Pons (tissue), 1 donor: Measurements from ENCODE around the gene RAB3GAP2.
"Not testable (repeated sequence)": the region's sequence is repeated elsewhere in the genome, so short reads cannot be mapped to it uniquely, and the experiment has no call there.

Source experiments
- DNase-seq: peaks from one replicate; pipeline ENCODE4 v3.0.0-alpha.2; 2016; ENCODE audit warnings: low spot score

The RAB3GAP2 gene

DNA sequence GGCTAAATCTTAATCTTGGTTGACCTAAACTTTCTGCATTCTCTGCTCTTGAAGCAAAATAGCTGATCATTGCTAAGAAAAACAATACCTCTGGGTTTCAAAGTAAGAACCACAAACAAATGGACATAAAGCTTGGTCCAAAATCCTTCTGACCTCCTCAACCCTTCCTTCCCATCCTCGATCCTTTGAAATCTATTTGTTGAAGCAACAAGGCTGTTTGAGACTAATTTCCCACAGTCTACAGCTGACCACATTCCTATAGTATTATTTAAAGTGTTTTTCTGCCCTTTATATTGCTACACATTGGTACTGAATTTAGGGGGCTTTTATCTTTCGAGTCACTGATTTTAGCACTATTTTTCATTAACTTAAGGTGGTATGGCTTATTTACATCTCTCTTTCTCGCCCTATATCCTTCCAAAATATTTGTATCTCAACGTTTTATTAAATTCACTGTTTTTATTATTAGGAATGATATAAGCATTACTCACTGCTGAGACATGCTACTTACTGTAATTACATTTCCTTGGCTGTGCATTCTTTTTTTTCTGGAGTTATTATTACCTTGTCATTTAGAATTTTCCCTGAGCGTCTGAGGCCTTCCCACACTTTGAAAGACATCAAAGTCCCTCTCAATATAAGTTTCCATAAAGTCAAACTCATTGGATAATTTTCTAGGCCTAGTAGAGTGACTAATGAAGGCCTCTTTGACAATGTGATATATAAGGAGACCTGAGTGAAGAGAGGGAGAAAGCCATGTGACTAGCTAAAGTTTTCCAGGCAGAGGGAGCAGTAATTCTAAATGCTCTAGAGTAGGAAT, 73.9 kb downstream of the RAB3GAP2 start:
- no peak for DNase-seq

DNA sequence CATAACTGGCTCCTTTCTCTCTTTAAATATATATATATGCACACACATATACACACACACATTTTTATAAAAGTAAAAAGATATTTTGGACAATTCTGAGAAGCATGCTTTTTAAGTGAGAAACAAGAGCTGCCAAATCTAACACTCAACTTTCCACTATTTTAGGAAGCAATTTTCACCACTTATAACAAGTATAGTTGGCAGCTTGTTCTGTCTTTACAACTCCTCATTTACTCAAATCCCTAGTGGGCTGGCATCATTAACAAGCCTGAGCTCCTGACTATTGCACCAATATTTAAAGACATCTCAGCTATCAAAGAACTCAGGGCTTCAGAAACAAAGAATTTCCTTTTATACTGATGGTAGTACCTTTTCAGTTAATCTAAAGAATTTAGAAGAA, 76.6 kb downstream of the RAB3GAP2 start:
- no peak for DNase-seq

DNA sequence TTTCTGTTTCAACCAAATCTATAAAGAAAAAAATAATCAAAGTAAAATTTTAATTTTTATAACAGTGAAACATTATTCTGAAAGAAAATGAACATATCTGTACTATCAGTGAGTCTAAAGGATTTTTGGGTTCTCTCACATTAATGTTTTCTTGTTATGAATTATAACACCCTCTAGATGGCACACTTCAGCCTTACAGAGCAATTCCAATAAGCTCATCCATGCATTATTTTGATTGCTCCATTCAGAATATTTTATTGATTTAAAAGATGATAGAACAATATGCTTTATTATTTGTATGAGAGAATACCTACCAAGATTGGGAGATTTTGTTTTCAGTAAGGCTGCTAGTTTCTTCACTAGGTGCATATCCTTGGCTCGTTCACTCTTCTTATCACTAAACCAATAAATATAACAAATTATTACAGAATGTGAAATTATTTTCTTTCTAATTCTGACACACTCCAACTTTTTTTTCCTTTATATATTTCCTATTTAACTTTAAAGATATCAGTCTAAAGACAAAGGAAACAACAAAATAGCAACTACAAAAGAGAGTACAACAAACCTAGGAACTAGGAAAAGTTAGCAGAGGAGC, 82.4 kb downstream of the RAB3GAP2 start:
- DNase-seq: peak; percentile 48

DNA sequence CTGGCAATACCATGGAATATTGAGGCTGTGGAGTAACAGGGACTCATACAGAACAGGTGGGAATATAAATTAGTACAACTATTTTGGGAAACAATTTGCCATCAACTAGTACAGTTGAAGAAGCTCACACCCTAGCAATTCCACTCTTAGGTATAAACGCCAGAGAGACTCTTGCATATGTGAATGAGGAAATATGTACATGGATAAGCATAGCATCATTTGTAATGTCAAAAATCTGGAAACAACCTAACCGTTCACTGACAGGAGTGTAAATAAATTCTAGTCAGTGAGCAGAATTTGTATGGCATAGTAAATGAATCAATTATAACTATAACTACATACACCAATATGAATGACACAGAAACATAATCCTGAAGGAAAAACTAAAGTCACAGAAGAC, 83.7 kb downstream of the RAB3GAP2 start:
- DNase-seq: no peak

DNA sequence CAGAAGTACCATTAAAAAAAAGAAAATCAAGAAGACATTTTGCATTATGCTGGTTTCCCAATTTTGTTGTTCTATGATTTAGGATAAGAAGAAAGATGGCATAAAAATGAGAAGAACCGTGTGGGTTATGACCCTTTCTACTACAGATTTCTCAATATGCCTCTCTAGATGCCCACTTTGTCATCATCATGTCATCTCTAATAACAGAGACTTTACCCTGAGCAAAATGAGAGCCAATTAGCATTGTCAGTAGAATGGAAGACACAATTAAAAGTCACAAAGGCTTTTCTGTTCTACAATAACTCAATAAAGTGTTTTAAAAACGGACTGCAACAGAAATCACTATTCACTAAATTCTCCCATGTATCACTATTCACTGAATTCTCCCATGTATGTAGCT, 85.5 kb downstream of the RAB3GAP2 start:
- DNase-seq: no peak

DNA sequence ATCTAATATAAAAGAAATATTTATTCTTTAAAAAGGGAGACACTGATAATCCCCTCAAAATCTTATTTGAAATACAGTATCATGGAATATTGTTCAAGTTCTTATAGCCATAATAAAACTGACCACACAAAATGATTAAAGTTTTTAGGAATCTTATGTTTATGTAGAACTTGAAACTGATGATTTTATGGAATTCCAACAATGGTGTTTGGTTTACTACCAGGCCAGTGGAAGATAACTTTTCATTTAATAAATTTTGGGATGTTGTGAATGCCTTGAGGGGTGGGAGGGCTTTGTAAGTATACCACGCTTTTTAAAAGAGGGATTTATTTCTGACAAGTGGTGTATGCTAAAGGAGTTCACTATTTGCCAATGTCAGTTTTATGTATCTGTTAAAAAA, 87.7 kb downstream of the RAB3GAP2 start:
- no peak for DNase-seq

DNA sequence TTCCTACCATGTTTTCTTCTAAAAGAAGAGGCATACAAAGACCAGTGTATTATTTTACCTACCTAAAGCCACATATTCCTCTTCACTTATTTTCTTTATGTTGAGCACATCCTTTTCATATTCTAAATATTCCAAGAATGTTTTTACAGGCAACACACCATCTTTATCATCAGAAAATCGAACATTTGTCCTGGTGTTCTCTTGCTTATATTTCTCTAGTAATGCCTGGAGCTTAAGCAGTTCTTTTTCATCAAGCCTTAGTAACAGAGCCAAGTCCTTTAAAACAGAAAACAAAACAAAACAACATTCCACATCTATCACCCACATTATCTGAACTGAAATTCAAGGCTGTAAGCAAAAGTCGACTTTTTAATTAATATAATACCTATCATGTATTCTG, 89.6 kb downstream of the RAB3GAP2 start:
- DNase-seq: no peak

DNA sequence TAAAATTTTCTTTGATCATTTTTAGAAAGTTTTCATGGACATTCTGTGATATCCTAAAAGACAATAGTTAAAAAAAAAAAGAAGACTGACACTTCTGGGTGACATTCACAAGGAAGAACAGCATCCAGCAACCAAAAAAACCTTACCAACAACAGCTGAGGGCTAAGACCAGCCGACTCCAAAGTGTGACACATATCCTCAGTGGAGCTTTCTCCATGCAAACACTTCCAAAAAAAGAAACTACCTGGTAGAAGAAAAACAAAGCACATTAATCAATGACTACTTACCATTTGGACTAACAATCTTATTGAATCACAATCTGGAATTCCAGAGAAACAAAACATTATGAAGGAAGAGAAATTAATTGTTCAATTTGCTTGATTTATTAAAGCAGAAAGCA, 90.1 kb downstream of the RAB3GAP2 start:
- DNase-seq: no peak

DNA sequence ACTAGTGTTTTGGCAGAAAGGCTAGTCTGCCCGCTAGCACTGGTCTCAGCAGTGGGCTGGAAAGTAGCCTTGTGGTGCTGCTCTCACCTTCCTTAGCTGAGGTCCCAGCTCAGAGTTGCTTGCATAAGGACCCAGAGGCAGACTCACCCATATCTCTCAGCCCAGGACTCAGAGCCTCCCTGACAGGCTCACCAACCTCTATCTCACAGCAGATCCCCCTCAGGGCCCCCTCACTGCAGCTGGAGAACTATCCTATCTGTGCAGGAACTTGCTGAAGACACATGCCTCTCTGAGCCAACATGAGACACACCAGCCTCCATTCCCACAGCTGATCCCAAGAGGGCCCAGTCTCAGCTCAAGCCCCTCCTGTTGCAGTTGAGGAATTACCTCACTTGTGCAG, 95.7 kb downstream of the RAB3GAP2 start:
- no peak for DNase-seq

DNA sequence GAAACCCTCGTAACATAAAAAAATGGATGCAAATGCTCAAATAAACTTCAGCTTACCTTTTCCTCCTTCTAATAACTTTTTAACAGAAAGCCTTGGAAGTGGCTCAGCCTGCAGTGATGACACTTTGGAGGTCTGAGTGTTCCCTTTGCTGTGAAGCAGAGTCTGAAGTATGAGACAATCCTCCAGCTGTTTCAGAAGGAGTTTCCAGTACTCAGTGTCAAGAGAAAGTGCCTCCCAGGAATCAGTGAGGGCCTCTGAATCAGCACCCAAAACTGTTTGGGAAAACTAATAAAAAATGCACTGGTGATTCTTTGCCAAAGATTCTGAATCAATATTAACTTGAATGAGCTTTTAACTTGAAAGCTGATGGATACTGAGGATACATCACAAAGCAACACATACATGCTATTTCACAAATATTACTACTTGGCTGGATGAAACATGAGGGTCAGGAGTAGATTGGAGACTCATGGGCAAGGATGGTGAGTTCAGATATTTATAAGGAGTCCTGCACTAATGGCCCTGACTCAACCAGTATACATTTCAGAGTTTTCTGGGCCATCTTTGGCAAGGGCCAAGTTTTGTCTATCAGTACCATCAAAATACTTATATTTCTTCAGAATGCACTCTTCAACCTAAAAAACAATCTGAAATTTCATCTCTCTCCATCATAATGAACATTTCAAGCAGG, 101.3 kb downstream of the RAB3GAP2 start:
- no peak for DNase-seq

DNA sequence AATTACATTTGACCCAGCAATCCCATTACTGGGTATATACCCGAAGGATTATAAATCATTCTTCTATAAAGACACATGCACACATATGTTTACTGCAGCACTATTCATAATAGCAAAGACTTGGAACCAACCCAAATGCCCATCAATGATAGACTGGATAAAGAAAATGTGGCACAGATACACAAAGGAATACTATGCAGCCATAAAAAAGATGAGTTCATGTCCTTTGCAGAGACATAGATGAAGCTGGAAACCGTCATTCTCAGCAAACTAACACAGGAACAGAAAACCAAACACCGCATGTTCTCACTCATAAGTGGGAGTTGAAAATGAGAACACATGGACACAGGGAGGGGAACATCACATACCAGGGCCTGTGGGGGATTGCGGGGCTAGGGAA, 102.4 kb downstream of the RAB3GAP2 start:
- DNase-seq: not testable (repeated sequence)

DNA sequence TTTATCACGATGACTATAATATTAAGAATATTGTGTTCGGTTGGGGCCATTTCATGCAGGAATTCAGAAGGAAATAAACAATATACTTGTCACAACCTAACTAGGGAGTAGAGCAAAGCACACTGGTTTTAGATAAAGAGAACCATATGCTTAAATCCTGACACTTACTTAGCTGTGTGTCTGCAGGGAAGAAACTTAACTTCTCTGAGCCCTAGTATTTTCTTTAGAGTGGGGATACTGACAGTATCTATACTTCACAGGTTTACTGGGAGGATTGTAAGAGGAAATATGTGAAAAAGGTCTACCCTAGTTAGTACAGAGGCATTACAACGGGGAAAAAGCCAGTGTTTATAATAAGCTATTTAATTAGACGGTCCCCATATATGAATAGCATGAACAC, 105.4 kb downstream of the RAB3GAP2 start:
- no peak for DNase-seq

DNA sequence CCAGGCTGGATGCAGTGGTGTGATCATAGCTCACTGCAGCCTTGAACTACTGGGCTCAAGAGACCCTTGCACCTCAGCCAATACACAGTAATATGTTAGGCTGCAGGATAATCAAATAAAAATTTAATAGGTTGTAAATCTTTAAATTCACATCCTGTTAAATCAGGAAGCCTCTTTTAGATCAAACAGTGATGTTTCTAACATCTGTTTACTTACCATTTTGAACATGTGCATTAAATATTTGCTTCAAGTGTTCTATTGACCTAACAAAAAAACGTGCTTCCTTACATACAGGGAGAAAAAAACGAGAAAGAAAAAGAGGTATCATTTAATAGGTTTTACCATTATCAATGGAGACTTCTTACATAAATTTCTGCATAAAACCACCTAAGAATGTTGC, 107.7 kb downstream of the RAB3GAP2 start:
- no peak for DNase-seq

DNA sequence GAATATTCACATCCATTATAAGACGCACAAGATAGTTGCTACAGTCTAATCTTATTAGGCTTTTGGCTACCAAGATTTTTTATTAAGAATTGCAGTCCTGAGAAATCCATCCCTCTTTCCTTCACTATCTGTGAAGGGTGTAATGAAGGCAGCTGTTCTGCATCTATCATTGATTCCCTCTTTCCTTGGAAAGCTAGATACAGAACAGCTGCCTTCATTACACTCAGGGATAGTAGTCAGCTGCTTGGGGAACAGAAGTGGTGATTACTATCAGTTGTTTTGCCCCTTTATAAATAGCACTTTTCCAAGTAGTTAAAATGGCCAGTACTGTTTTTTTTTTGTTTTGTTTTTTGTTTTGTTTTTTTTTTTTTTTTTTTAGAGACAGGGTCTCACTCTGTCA, 108.1 kb downstream of the RAB3GAP2 start:
- DNase-seq: no peak

DNA sequence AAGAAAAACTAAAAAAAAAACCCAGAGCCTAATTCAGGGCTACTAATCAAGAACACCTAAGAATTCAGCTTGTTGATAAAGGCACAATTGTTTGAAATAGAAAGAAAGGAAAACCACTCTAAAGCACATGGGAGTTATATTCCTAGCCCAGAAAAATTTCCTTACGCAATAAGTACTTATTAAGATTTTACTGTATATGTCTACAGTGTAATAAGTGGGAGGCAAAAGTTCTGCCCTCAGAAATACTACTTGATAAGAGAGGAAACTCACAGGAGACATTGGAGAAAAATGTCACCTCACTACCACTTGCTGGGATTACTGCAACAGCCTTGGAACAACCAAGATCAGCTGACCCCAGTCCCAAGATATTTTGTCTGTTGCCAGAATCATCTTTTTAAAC, 112.2 kb downstream of the RAB3GAP2 start:
- no peak for DNase-seq

DNA sequence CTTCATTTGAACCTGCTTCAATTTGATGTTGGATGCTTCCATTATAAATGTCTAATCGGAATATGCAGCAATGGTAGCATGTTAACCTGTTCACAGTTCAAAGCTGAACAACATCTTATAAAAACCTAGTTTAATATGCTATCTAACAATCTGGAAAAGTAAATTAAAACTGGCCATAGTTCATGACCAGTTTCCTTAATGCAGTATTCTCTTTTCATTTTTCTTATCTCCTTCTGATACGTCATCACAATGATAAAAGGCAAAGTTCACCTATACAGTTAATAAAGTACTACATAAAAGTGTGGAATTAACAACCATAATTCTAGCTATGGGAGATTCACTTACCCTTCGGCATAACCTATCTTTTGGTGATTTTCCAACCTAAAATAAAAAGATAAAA, 113.2 kb downstream of the RAB3GAP2 start:
- DNase-seq: no peak

DNA sequence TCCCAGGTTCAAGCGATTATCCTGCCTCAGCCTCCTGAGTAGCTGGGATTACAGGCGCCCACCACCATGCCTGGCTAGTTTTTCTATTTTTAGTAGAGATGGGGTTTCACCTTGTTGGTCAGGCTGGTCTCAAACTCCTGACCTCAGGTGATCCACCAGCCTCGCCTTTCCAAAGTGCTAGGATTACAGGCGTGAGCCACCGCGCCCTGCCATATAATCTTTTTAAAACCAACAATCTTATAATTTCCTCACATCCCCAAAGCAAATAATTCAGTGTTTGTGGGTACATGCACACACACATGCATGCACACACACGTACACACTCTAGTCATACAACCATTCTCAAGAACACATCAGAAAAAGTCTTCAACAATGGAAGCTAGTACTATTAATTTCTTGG, 113.7 kb downstream of the RAB3GAP2 start:
- not testable (repeated sequence) for DNase-seq

DNA sequence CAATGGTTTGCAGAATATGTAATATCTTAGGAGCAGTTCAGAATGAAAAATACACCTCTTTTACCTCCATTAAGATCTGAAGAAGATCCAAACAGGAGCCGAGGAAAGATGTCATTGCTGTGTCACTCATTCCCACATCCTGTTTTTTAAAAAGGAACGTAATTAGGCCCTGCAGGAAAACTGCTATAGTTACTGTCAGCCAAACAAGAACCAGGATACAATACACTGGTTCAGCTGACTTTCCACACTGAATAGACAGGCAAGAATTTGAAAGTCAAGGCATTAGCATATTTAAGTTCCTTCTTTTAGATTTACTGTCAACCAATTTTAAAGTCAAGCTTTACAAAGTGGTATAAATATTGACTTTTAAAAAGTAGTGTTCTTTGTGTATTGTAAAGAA, 114.5 kb downstream of the RAB3GAP2 start:
- DNase-seq: no peak

DNA sequence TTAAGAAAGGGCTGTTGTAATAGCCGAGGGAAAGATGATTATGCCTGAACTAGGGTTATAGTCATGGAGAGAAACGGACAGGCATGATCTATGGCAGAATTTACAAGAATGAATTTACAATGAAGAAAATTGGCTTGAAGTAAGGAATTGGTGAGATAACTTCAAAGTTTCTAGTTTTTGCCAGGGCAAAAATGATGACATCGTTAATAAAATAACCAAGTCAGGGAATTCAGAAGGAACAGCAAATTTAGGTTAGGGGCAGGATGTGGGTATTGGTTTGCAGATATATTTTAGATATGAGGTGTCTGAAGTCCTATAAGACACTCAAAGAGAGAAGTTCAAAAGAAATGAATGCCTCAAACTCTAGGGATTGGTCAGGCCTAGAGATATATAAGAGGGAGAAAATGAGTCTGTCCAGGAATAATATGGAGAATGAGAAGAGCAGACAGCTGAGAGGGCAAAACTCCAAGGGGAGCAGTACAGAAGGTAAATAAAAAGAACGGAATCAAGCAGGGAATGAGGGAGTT, 115.6 kb downstream of the RAB3GAP2 start:
- DNase-seq: no peak

DNA sequence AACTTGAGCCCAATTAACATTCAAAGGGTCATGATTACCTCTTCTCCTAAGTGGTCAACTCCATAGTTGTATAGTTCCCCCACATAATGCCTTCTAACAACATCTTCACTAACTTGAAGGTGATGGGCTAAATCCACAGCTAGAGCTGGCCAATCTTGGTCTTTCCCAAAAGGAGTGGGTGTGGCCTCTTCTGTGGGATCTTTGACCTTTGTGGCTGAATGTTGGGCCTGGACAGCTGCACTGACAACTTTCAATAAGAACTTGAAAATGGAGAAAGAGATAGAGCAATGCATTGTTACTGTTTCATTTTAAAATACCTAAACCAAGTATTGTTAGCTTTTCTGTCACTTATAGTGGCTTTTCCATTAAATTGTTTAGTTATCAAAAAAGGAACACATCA, 119.1 kb downstream of the RAB3GAP2 start:
- no peak for DNase-seq

DNA sequence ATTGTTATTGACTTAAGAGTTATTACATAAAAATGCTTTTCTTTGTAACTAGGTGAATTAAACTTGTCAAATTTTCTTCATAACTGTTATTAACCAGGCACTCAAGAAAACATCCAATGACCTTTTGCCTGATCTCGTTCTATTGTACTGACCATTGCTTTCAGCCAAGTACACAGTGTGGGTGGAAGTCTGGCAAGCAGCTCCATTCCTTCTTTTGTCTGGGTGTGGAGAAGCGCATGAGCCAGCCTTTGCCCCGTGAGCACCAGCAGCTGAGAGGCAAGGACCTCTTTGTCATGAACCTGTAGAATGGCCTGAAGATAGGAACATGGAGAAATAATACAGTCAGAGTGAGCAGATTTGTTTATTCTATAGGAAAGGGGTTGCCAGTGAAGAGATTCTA, 120.8 kb downstream of the RAB3GAP2 start:
- peak; percentile 29 for DNase-seq

DNA sequence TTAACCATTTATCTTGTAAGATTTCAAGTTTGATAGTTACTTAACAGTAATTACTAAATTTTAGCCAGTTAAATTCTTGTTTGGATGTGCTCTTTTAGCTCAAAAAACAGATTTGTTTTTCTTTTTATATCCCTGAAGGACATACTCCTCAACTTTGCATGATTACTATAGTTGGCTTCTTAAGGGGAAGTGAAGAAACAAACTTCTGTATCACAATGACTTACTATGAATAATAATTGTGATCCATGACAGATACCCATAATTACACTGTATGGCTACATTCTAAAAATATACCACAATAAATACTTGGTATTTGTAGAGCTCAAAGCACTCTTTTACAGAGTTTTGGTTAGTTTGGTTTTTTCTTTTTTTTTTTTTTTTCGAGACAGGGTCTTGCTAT, 122.5 kb downstream of the RAB3GAP2 start:
- no peak for DNase-seq

DNA sequence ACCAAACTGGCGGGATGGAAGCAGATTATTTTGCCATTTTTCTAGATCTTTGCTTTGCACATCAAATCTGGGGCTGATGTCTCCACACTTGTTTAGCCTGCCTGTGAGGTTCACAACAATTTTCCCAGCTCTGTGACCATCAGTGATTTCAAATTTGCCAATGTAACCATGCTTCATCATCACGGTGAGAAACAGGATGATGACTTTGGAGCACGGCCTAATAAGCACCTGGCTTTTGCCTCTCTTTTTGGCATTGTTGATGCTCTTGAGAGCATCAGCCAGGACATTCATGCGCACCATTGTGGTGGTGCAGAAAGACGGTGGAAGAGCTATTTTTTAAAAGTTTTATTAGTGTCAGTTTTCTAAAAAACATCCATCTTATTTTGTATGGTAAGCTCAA, 128.2 kb downstream of the RAB3GAP2 start:
- DNase-seq: no peak
